ENCODE results near the gene CHRDL2.

The CHRDL2 gene

DNA sequence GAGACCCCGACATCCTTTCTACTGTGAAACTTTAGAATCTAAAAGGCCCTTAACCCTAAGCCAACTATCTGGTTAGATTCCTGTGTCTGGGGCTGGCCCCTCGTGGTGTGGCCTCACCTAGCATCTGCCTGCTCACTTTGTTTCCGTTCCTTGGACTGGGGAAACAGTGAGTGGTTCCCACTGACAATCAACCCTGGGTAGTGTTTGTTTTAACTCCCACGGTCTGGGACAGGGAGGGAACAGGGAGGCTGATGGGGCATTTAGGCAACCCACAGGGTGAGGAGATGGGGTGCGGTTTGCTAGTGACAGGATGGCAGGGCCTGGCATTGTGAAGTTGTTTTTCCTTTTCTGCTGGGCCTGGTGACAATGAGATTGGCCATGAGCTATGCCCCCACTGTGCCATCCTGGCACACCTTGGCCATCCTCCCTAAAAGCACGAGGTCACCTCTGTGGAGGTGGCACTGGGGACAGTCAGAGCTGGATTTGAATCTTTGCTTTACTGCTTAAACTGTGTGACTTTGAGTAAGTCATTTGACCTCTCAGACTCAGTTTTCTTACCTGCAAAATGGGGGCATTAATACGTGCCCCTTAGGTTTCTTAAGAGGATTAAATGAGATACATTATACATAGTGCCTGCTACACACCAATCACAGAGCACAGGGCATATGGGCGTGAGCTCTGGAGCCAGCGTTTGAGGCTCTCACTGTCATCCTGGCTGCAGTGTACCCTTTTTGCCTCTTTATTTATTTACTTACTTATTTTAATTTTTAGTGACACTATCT, 31.4 kb downstream of the CHRDL2 start:
- H3K9me3 ChIP-seq (ENCODE audit: insufficient read depth, low read length) = no peaks in the 10 kb centered on the region

DNA sequence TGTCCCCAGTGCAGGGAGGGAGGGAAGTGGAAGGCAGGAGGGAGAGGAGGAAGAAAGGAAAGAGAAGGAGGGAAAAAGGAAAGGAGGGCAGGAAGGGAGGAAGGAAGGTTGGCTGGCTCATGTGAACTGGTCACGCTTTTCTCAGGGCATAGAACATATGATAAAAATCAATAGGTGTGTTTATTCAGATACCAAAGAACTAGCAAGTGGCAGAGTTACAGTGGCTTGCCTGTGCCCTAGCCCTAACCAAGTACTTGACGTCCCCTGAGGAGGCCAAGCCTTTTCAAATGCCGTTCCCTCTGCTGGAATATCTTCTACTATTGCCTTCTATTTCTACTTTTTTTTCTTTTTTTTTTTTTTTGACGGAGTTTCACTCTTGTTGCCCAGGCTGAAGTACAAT, 33.5 kb downstream of the CHRDL2 start:
- Histone ChIP-seq H3K9ac (ENCODE audit: insufficient read length, low read depth) (no peak overlapping the region), H3K4me3 (ENCODE audit: insufficient read length, low read depth) (no peak overlapping the region)
- no peak for TF ChIP-seq SUZ12 (IDR thresholded peaks at IDR 0.05; ENCODE audit: extremely low read depth, insufficient read depth, insufficient read length)
- TF ChIP-seq YY1 (IDR thresholded peaks at IDR 0.05; ENCODE audit: insufficient read depth, insufficient read length) = no peak
- no peak for TF ChIP-seq ZNF274 (IDR thresholded peaks at IDR 0.05; ENCODE audit: low read depth, low read length)

More for the DNA sequence above, 31.4 kb downstream of the CHRDL2 start:
- H3K9ac ChIP-seq (ENCODE audit: insufficient read length, low read depth) = no peak overlapping the region
- H3K4me3 ChIP-seq (ENCODE audit: insufficient read length, low read depth) = no peak overlapping the region
- no peaks in the 10 kb centered on the region for H3K27me3 ChIP-seq (ENCODE audit: insufficient read depth, insufficient read length)
- no peak for TF ChIP-seq SUZ12 (IDR thresholded peaks at IDR 0.05; ENCODE audit: extremely low read depth, insufficient read depth, insufficient read length)
- TF ChIP-seq YY1 (IDR thresholded peaks at IDR 0.05; ENCODE audit: insufficient read depth, insufficient read length) = no peak
- TF ChIP-seq ZNF274 (IDR thresholded peaks at IDR 0.05; ENCODE audit: low read depth, low read length) = no peak
- H3K4me1 ChIP-seq (ENCODE audit: insufficient read depth, insufficient read length) = peaks cover 2% of the 10 kb centered on the region
- H3K36me3 ChIP-seq (ENCODE audit: insufficient read depth, insufficient read length, low read length) = no peaks in the 10 kb centered on the region
- no peak for DNase-seq (ENCODE audit: low read depth, low spot score)

GRCh38 chr11:74696939-74697675, 34.1 kb downstream of the CHRDL2 start:
- TF ChIP-seq ZNF274 (IDR thresholded peaks at IDR 0.05; ENCODE audit: low read depth, low read length) (no peak), SUZ12 (IDR thresholded peaks at IDR 0.05; ENCODE audit: extremely low read depth, insufficient read depth, insufficient read length) (no peak), YY1 (IDR thresholded peaks at IDR 0.05; ENCODE audit: insufficient read depth, insufficient read length) (no peak)
- peaks cover 2% of the 10 kb centered on the region for H3K4me1 ChIP-seq (ENCODE audit: insufficient read depth, insufficient read length)
- no peak overlapping the region for H3K9ac ChIP-seq (ENCODE audit: insufficient read length, low read depth)
- H3K36me3 ChIP-seq (ENCODE audit: insufficient read depth, insufficient read length, low read length) = no peaks in the 10 kb centered on the region
- H3K9me3 ChIP-seq (ENCODE audit: insufficient read depth, low read length) = no peaks in the 10 kb centered on the region
- H3K4me3 ChIP-seq (ENCODE audit: insufficient read length, low read depth) = no peak overlapping the region
- no peaks in the 10 kb centered on the region for H3K27me3 ChIP-seq (ENCODE audit: insufficient read depth, insufficient read length)
- DNase-seq (ENCODE audit: low read depth, low spot score) = no peak

More for the DNA sequence above, 33.5 kb downstream of the CHRDL2 start:
- Histone ChIP-seq H3K27me3 (ENCODE audit: insufficient read depth, insufficient read length) (no peaks in the 10 kb centered on the region), H3K9me3 (ENCODE audit: insufficient read depth, low read length) (no peaks in the 10 kb centered on the region), H3K4me1 (ENCODE audit: insufficient read depth, insufficient read length) (peaks cover 2% of the 10 kb centered on the region), H3K36me3 (ENCODE audit: insufficient read depth, insufficient read length, low read length) (no peaks in the 10 kb centered on the region)
- DNase-seq (ENCODE audit: low read depth, low spot score) = no peak

- TF ChIP-seq YY1 (IDR thresholded peaks at IDR 0.05; ENCODE audit: insufficient read depth, insufficient read length) (no peak), ZNF274 (IDR thresholded peaks at IDR 0.05; ENCODE audit: low read depth, low read length) (no peak), SUZ12 (IDR thresholded peaks at IDR 0.05; ENCODE audit: extremely low read depth, insufficient read depth, insufficient read length) (no peak)
These were observed 34.7 kb downstream of the CHRDL2 start for GRCh38 chr11:74696500-74696899.

DNA sequence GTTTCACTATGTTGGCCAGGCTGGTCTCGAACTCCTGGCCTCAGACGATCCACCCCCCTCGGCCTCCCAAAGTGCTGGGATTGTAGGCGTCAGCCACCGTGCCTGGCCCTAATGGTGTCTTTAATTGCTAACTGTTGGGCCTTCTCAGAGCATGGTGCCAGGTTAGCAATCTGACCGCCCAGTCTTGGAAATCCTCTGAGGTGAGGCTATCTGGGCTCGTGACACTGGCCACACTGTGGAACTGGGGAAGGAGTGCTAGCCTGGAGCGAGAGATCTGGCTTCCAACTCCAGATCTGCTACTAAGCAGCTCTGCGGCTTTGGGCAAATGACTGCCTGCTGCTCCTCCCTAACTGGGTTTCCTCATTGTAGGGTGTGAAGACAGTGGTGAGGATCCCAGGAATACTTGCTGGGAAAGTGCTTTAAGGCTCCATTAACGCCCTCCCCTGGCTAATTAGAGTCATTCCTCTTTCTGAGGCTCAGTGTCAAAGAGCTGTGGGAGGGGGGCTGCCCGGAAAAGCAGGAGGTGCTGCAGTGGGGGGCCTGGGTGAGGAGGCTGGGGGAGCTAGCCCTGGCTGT, 35.4 kb downstream of the CHRDL2 start:
- H3K4me3 ChIP-seq (ENCODE audit: insufficient read length, low read depth) = no peak overlapping the region
- H3K9ac ChIP-seq (ENCODE audit: insufficient read length, low read depth) = no peak overlapping the region
- H3K4me1 ChIP-seq (ENCODE audit: insufficient read depth, insufficient read length) = peaks cover 2% of the 10 kb centered on the region
- H3K36me3 ChIP-seq (ENCODE audit: insufficient read depth, insufficient read length, low read length) = no peaks in the 10 kb centered on the region
- TF ChIP-seq YY1 (IDR thresholded peaks at IDR 0.05; ENCODE audit: insufficient read depth, insufficient read length) = no peak
- TF ChIP-seq ZNF274 (IDR thresholded peaks at IDR 0.05; ENCODE audit: low read depth, low read length) = no peak
- TF ChIP-seq SUZ12 (IDR thresholded peaks at IDR 0.05; ENCODE audit: extremely low read depth, insufficient read depth, insufficient read length) = no peak
- H3K9me3 ChIP-seq (ENCODE audit: insufficient read depth, low read length) = no peaks in the 10 kb centered on the region
- no peak for DNase-seq (ENCODE audit: low read depth, low spot score)
- no peaks in the 10 kb centered on the region for H3K27me3 ChIP-seq (ENCODE audit: insufficient read depth, insufficient read length)

More at GRCh38 chr11:74696500-74696899, 34.7 kb downstream of the CHRDL2 start:
- H3K9me3 ChIP-seq (ENCODE audit: insufficient read depth, low read length) = no peaks in the 10 kb centered on the region
- H3K4me1 ChIP-seq (ENCODE audit: insufficient read depth, insufficient read length) = peaks cover 2% of the 10 kb centered on the region
- no peak overlapping the region for H3K9ac ChIP-seq (ENCODE audit: insufficient read length, low read depth)
- H3K4me3 ChIP-seq (ENCODE audit: insufficient read length, low read depth) = no peak overlapping the region
- no peaks in the 10 kb centered on the region for H3K27me3 ChIP-seq (ENCODE audit: insufficient read depth, insufficient read length)
- no peak for DNase-seq (ENCODE audit: low read depth, low spot score)
- H3K36me3 ChIP-seq (ENCODE audit: insufficient read depth, insufficient read length, low read length) = no peaks in the 10 kb centered on the region

- H3K36me3 ChIP-seq (ENCODE audit: insufficient read depth, insufficient read length, low read length) = no peaks in the 10 kb centered on the region
- no peak overlapping the region for H3K4me3 ChIP-seq (ENCODE audit: insufficient read length, low read depth)
- no peak for DNase-seq (ENCODE audit: low read depth, low spot score)
- no peak for TF ChIP-seq ZNF274 (IDR thresholded peaks at IDR 0.05; ENCODE audit: low read depth, low read length)
- TF ChIP-seq YY1 (IDR thresholded peaks at IDR 0.05; ENCODE audit: insufficient read depth, insufficient read length) = no peak
- TF ChIP-seq SUZ12 (IDR thresholded peaks at IDR 0.05; ENCODE audit: extremely low read depth, insufficient read depth, insufficient read length) = no peak
- no peak overlapping the region for H3K9ac ChIP-seq (ENCODE audit: insufficient read length, low read depth)
- H3K27me3 ChIP-seq (ENCODE audit: insufficient read depth, insufficient read length) = no peaks in the 10 kb centered on the region
- peaks cover 2% of the 10 kb centered on the region for H3K4me1 ChIP-seq (ENCODE audit: insufficient read depth, insufficient read length)
- H3K9me3 ChIP-seq (ENCODE audit: insufficient read depth, low read length) = no peaks in the 10 kb centered on the region
These were observed 36.9 kb downstream of the CHRDL2 start for GRCh38 chr11:74694136-74694930.

Measured in NT2/D1 (cell line).